Activated T-cell treated with anti-CD3 and anti-CD28 coated beads for 4 hours (primary cell): ENCODE data around the gene CMTM1.
"Not testable (repeated sequence)": the region's sequence is repeated elsewhere in the genome, so short reads cannot be mapped to it uniquely, and the experiment has no call there.

Experiments
- DNase-seq: peaks from one replicate; pipeline ENCODE4 v3.0.0-alpha.2; 2020

The CMTM1 gene

GRCh38 chr16:66596559-66596958 lies 30.3 kb downstream of the CMTM1 start:
- not testable (repeated sequence) for DNase-seq

GRCh38 chr16:66596986-66597848 lies 31.0 kb downstream of the CMTM1 start:
- DNase-seq: no peak

- DNase-seq: no peak
Observed at GRCh38 chr16:66598111-66598510, 31.9 kb downstream of the CMTM1 start.

GRCh38 chr16:66599726-66600125 lies 33.5 kb downstream of the CMTM1 start:
- DNase-seq: no peak

GRCh38 chr16:66600477-66600876 lies 34.2 kb downstream of the CMTM1 start:
- DNase-seq: no peak

- DNase-seq: no peak
Observed at GRCh38 chr16:66601471-66601870, 35.2 kb downstream of the CMTM1 start.

GRCh38 chr16:66603537-66604375 lies 37.5 kb downstream of the CMTM1 start:
- peak; percentile 50 for DNase-seq

- DNase-seq: peak; percentile 69
Observed at GRCh38 chr16:66604376-66605176, 38.3 kb downstream of the CMTM1 start, which contains the start of gene CMTM3. TSS of gene CMTM3 (plus strand) at chr16:66604704. CDS start at chr16:66604806, 102 bp downstream.

GRCh38 chr16:66605177-66605978 lies 39.1 kb downstream of the CMTM1 start:
- DNase-seq: no peak

- no peak for DNase-seq
Observed at GRCh38 chr16:66605979-66606751, 39.9 kb downstream of the CMTM1 start.

- peak; percentile 79 for DNase-seq
Observed at GRCh38 chr16:66608241-66609138, 42.3 kb downstream of the CMTM1 start.

GRCh38 chr16:66609139-66609510 lies 42.9 kb downstream of the CMTM1 start:
- no peak for DNase-seq

- DNase-seq: no peak
Observed at GRCh38 chr16:66610111-66610820, 44.0 kb downstream of the CMTM1 start.

GRCh38 chr16:66611911-66612310 lies 45.7 kb downstream of the CMTM1 start:
- DNase-seq: not testable (repeated sequence)

GRCh38 chr16:66612422-66612821 lies 46.2 kb downstream of the CMTM1 start:
- no peak for DNase-seq

- DNase-seq: no peak
Observed at GRCh38 chr16:66614161-66614802, 48.0 kb downstream of the CMTM1 start.

- no peak for DNase-seq
Observed at GRCh38 chr16:66616169-66616568, 49.9 kb downstream of the CMTM1 start.

- no peak for DNase-seq
Observed at GRCh38 chr16:66616592-66616991, 50.4 kb downstream of the CMTM1 start.

- DNase-seq: no peak
Observed at GRCh38 chr16:66617010-66617434, 50.8 kb downstream of the CMTM1 start.
